SJCRH30 (cell line): ENCODE measurements around the gene ZEB2. TPM values are rescaled to one million over a fixed set of nuclear protein-coding genes. Genes with fewer than 3 reads are reported as not detected.
A peak's percentile ranks its signal among the peaks of the same experiment; 100 is the strongest.

Experiments used
- DNase-seq, 2 experiments: peaks; one replicate each; pipeline ENCODE4 v3.0.0-alpha.2; 2015 to 2020
- H3K27ac ChIP-seq: fragments of 250-450 bp; sonication (Bioruptor Pico); 2 replicates; pipeline ENCODE4 v1.5.1; 2020; ENCODE audit warnings: mild to moderate bottlenecking, moderate library complexity
- H3K27me3 ChIP-seq: fragments of 250-450 bp; sonication (Bioruptor Pico); 2 replicates; pipeline ENCODE4 v1.5.1; 2020; ENCODE audit warnings: mild to moderate bottlenecking, moderate library complexity
- H3K36me3 ChIP-seq: fragments of 250-450 bp; sonication (Bioruptor Pico); 2 replicates; pipeline ENCODE4 v1.5.1; 2020; ENCODE audit warnings: mild to moderate bottlenecking, moderate library complexity
- H3K4me1 ChIP-seq: fragments of 250-450 bp; sonication (Bioruptor Pico); 2 replicates; pipeline ENCODE4 v1.5.1; 2020; ENCODE audit warnings: mild to moderate bottlenecking, moderate library complexity
- H3K4me3 ChIP-seq: fragments of 250-450 bp; sonication (Bioruptor Pico); 2 replicates; pipeline ENCODE4 v1.5.1; 2020; ENCODE audit warnings: mild to moderate bottlenecking, moderate library complexity
- H3K9me3 ChIP-seq: fragments of 250-450 bp; sonication (Bioruptor Pico); replicated peaks from 2 replicates; pipeline ENCODE4 v1.5.1; 2020; ENCODE audit warnings: mild to moderate bottlenecking, moderate library complexity
- total RNA-seq: library from RNA; depleted of rRNA; stranded (reverse); fragments of >200 nt; shearing (Covaris generic); gene quantifications from 2 replicates; pipeline ENCODE4 v1.2.3, GENCODE V29; 2014

Gene ZEB2
- total RNA-seq, 1 experiment from 2014 or later: 69.1 TPM

DNA sequence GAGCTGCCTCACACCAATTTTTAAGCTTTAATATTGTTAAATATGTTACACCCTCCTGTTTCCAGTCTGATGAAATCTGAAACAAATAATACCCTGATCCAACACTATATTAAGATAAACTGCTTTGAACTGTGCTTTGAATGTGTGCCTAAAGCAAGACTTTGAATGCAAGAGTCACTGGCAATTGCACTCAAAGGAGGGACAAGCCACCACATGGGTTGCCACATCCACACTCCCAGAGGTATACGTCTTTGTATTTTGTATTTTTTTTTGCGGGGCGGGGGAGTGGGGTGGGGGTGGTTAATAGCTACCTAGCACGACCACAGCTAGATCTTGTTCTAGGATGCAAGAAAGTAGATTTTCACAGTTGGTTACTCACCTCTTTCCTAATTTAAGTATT, 1.8 kb upstream of the ZEB2 start:
- H3K4me3 ChIP-seq: no peak overlapping the region
- no peaks in the 10 kb centered on the region for H3K36me3 ChIP-seq
- no peak overlapping the region for H3K27ac ChIP-seq
- H3K9me3 ChIP-seq: no peaks in the 10 kb centered on the region
- peaks cover 5% of the 10 kb centered on the region; the same call in 1 of the 2 replicates for H3K4me1 ChIP-seq
- H3K27me3 ChIP-seq: no peaks in the 10 kb centered on the region
- DNase-seq: no peak

DNA sequence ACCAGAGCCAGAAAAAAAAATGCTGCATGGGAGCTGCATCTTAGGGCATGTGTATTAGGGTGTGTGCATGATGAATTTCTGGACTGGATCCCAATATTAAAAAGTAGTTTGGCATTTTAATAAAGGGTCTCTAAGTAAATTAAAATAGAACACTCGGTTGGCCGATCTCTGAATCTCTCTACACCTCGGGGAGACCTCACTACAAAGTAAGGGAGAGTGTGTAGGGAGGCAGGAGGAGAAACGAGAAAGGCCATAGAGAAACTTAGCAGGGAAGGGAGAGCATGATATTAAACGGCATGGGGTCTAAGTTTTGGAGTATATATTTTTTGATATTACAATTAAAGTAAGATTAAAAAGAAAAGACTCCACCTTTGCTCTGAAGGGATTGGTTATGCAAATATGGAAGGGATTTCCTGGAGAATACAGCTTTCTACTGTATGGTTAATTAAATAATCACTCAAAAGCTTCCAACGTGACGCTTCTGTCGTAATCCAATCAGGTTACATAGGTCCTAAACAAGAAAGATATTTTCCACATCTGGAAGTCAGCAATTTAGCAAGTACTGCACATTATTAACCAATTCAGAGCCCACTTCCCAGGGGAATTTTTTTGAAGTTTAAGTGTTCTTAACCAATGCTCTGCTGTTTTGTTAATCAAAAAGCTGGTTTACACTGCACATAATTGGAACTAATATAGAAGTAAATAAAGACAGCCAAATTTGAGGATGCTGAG, 1.0 kb upstream of the ZEB2 start:
- Histone ChIP-seq H3K4me3 (peak overlapping the region; percentile 43), H3K36me3 (no peaks in the 10 kb centered on the region), H3K9me3 (no peaks in the 10 kb centered on the region), H3K27ac (no peak overlapping the region), H3K27me3 (no peaks in the 10 kb centered on the region), H3K4me1 (peaks cover 5% of the 10 kb centered on the region; the same call in 1 of the 2 replicates)
- peak in 1 of 2 experiments; percentile 27 for DNase-seq

DNA sequence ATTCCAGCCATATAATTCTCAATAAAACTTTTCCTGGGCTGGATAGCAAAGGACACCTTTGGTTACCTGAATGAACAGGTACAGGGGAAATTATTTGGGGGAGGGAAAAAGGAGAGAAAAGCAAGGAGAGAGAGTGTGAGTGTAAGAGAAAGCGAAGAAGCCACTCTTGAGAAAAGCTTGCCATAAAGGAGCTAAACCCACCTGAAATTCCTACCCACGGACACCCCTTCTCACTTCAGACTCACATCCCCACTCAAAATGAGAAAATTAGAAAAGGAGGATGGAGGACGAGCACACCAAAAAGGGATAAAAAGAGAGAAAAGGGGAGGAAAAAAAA, 354 bp downstream of the ZEB2 start:
- no peaks in the 10 kb centered on the region for H3K9me3 ChIP-seq
- H3K27ac ChIP-seq: peak overlapping the region; percentile 32
- peak overlapping the region; percentile 99 for H3K4me3 ChIP-seq
- H3K4me1 ChIP-seq: no peaks in the 10 kb centered on the region
- H3K27me3 ChIP-seq: no peaks in the 10 kb centered on the region
- H3K36me3 ChIP-seq: 0 out of 2 replicates have a peak, but pooled peaks cover 1% of the 10 kb centered on the region
- DNase-seq: no peak

DNA sequence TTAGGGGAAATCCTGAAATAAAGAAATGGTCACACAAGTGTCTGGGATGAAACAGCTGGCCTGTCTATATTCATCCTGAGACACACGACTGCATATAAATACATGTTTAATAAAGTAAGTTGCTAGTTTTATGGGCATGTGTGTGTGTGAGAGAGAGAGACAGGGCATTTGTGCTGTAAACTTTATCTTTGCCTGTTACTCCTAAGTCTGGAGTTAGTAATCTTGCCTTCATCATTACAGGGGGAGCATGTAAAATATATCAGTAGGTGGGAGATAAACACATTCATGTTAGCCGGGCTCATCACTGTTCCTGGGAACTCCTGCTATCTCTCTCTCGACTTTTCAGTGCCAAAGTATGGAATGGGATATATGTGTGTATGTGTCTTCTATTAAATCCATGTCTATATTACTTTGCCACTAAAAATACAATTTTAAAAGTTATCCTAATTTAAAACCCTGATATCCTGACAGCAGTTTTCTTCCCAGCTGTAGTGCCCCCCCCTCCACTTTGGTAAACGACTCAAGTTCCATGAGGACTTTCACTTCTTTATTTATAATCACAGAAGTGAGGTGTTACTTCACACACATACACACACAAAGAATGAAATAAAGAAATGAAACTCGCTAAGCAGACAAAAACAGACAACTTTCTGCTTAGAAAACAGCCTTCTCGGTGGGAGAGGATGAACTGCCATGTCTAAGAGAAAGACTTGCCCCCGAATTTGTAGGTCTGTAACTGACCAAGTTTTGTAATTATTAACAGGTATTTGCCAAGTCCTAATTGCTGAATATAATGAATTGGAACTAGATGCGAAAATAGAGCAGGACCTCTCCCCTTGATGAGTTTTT, 947 bp downstream of the ZEB2 start:
- peak overlapping the region; percentile 96 for H3K27ac ChIP-seq

DNA sequence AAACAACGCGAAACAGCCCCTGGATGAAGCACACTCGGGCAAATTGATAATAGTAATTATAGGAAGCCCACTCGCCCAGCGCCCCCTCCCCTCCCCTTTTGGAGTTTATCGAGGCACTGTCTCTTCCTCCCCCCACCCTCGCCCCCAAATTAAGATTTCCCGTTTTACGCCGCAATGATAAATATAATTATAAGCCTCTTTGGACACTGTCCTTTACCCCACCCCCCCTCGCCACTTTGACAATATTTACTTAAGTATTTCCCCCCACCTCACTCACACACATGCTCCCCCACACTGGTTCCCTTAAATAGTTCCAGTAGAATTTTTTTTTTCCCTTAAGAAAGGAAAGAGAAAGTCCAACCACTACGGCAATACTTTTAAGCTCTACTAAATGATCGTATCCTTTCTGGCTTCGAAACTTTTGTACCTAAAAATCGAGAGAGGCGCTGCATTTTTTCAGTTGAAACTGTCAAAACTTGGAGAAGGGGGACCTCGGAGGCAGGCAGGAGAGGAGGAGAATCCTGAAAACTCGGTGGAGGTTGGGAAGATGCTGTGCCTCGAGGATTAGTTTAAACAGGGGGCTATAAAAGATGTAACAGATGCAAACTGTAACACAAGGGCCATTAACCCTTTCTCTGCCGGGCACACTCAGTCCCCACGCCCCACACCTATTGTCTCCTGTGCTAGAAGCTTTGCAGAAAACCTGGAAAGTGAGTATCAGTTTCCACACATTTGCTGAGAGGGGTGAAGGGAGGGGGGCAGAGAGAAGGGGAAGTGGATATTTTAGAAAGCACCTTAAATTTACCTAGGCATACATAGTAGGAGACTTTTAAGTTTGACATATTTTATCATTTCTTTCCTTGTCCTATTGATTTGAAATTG, 1.8 kb downstream of the ZEB2 start:
- Histone ChIP-seq H3K4me3 (peak overlapping the region; percentile 99), H3K9me3 (no peaks in the 10 kb centered on the region), H3K27me3 (no peaks in the 10 kb centered on the region), H3K36me3 (0 out of 2 replicates have a peak, but pooled peaks cover 6% of the 10 kb centered on the region), H3K27ac (peak overlapping the region; percentile 96), H3K4me1 (no peaks in the 10 kb centered on the region)
- peak; percentile 66 to 83 for DNase-seq

More for the DNA sequence above, 947 bp downstream of the ZEB2 start:
- H3K27me3 ChIP-seq: no peaks in the 10 kb centered on the region
- H3K36me3 ChIP-seq: 0 out of 2 replicates have a peak, but pooled peaks cover 6% of the 10 kb centered on the region
- H3K4me1 ChIP-seq: no peaks in the 10 kb centered on the region
- H3K9me3 ChIP-seq: no peaks in the 10 kb centered on the region
- H3K4me3 ChIP-seq: peak overlapping the region; percentile 99
- peak in 1 of 2 experiments; percentile 35 for DNase-seq

DNA sequence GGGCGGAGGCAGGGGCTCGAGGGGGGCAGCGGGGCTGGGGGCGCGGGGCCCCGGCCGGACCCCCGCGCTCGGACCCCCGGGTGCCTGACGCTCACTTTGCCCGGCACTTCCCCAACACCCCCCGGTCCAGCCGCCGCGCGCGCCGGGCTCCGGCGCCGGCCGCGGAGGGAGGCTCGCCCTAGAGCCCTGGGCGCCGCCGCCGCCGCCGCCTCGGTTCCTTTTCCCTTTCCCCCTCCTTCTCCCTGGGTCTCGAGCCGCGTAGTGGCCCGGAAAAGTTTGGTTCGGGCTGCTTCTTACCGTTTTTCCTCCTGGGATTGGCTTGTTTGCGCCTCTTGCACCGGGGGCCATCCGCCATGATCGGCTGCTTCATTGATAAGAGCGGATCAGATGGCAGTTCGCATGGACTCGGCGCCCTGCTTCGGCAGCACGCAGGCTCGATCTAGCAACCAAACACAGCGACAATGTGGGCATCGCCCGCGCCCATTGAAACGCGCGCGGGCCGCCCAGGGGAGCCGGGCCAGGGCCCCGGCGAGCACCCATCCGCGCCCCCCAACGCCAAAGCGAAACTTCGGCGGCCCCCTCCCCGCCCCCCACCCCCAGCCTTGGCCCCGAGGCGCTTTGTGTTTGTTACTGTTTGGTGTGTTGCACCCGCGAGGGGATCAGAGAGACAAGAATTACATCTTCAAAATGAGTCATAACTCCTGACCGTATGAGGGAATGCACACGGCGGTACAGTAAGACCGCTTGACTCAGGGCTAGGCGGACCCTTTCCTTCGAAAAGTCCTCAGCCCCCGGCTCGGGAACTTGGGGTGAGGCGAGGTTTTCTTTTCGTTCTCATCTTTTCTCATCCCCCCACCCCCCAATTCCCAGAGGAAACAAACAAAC, 2.7 kb downstream of the ZEB2 start:
- H3K36me3 ChIP-seq: 0 out of 2 replicates have a peak, but pooled peaks cover 6% of the 10 kb centered on the region
- DNase-seq: peak; percentile 75 to 84
- H3K27ac ChIP-seq: peak overlapping the region; percentile 96
- H3K27me3 ChIP-seq: no peaks in the 10 kb centered on the region
- H3K9me3 ChIP-seq: no peaks in the 10 kb centered on the region
- H3K4me3 ChIP-seq: peak overlapping the region; percentile 99
- H3K4me1 ChIP-seq: no peaks in the 10 kb centered on the region

DNA sequence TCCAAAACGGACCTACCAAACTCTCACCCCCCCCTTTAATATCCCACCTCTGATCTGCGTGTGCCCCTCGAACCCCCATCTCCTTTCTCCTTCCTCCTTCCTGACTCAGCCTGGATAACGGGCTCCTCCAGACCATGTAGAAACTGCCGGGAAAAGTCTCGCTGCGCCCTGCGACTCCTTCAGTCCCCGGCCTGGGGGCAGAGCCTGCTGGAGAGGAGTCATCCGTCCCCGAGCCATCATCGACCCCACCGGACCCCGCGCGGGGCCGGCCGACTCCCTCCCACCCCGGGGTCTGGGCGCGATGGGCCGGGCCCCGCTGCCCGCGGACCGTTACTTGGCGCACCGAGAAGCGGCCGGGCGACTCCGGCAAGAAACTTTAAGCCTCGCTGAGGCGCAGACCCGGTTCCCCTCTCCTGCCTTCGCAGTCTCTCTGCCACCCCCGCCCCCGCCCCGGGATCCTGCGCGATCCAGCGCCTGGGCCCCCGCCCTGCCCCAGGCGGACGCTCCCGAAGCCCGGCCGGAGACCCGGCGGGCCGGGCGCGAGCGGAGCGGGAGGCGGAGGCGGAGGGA, 3.4 kb downstream of the ZEB2 start:
- Histone ChIP-seq H3K27me3 (no peaks in the 10 kb centered on the region), H3K4me3 (peak overlapping the region; percentile 99)
- peak; percentile 51 to 66 for DNase-seq

DNA sequence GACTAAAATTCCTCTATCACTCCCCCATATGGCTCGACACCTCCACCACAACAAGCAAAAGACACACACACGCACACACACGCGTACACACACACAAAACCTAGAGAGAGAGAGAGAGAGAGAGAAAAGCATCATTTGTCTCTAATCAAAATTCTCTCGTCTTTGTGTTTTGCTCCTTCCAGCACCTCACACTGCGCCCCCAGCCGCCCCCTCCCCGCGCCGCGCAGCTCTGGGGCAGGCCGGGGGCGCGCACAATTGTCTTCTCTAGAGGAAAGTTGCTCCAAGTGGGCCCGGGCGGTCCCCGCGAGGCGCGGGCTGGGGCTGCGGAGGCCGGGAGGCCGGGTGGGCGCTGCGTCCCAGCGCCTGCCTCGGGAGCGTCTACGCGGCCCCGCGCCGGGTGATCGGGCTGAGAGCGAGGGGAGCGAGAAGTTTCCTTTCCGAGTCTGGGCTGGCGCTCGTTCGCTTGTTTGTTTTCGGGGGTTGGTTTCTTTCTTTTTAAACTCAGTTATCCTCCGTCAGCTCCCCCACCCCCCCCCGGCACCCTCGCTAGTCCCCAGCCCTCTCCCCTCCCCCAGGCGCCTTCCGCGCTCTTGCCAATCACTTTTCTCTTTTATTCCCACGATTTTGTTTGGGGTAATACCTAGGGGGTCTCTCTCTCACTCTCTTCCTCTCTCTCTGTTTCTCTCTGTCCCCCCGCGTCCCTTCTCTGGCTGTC, 4.1 kb downstream of the ZEB2 start:
- Histone ChIP-seq H3K4me3 (peak overlapping the region; percentile 99), H3K4me1 (peaks cover 8% of the 10 kb centered on the region), H3K36me3 (0 out of 2 replicates have a peak, but pooled peaks cover 12% of the 10 kb centered on the region), H3K9me3 (no peaks in the 10 kb centered on the region), H3K27me3 (no peaks in the 10 kb centered on the region), H3K27ac (peak overlapping the region; percentile 92)
- DNase-seq: peak; percentile 54 to 67

More for the DNA sequence above, 3.4 kb downstream of the ZEB2 start:
- no peaks in the 10 kb centered on the region for H3K9me3 ChIP-seq
- H3K4me1 ChIP-seq: peaks cover 2% of the 10 kb centered on the region
- peak overlapping the region; percentile 92 for H3K27ac ChIP-seq
- H3K36me3 ChIP-seq: 0 out of 2 replicates have a peak, but pooled peaks cover 6% of the 10 kb centered on the region

DNA sequence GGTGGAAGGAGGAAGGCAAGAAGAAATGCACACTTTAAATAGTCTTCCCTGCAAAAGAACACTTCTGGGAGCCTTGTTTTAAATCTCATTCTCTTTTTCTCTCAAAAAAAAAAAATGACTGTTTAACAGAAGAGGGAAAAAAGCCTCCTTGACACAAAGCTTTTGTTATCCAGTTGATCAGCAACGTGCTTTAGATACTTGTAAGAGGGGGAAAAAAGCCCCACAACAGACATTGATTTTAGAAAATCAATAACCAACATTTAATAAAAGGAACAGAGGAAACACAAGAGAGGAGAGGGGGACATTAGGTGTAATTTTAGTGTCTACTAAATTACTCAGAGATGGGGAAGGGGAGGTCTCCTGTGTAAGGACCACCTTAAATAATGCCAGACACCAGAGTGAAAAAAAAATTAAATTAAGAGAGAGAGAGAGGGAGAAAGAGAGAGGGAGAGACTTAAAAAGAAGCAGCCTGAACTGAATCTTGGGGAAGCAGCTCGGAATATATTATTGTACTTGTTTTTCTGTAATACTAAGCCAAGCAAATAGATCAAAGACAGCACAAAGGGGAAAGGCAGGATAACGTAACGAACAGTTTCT, 4.7 kb downstream of the ZEB2 start:
- H3K36me3 ChIP-seq: 0 out of 2 replicates have a peak, but pooled peaks cover 12% of the 10 kb centered on the region
- peak overlapping the region; percentile 92; the same call in 1 of the 2 replicates for H3K27ac ChIP-seq
- DNase-seq: no peak
- peaks cover 8% of the 10 kb centered on the region for H3K4me1 ChIP-seq
- no peaks in the 10 kb centered on the region for H3K27me3 ChIP-seq
- H3K4me3 ChIP-seq: peak overlapping the region; percentile 99
- no peaks in the 10 kb centered on the region for H3K9me3 ChIP-seq

DNA sequence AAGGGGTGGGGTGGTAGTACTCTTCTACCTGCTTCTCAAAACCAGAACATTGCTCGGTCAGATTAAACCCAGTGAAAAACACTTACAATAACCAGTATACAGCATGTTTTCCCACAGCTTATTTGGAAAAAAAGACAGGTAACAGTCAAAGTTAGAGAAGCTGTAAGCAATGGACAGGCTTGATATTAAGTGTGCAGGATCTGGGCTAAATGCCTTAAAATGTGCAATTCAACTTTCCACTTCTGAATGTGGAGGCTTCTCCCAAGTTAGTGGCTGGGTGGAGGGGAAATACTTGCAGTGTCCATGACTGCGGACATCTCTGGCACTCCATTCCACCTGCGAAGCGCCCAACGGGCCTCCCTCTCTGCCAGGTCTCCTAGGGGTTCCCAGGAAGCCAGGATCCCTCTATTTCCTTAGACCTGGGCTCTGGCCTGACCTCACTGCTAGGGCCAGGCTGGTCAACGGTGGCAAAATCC, 5.3 kb downstream of the ZEB2 start:
- Histone ChIP-seq H3K4me3 (no peak overlapping the region), H3K36me3 (peaks cover 12% of the 10 kb centered on the region; the same call in 1 of the 2 replicates), H3K27me3 (no peaks in the 10 kb centered on the region), H3K27ac (no peak overlapping the region), H3K4me1 (peaks cover 11% of the 10 kb centered on the region), H3K9me3 (no peaks in the 10 kb centered on the region)
- DNase-seq: no peak

DNA sequence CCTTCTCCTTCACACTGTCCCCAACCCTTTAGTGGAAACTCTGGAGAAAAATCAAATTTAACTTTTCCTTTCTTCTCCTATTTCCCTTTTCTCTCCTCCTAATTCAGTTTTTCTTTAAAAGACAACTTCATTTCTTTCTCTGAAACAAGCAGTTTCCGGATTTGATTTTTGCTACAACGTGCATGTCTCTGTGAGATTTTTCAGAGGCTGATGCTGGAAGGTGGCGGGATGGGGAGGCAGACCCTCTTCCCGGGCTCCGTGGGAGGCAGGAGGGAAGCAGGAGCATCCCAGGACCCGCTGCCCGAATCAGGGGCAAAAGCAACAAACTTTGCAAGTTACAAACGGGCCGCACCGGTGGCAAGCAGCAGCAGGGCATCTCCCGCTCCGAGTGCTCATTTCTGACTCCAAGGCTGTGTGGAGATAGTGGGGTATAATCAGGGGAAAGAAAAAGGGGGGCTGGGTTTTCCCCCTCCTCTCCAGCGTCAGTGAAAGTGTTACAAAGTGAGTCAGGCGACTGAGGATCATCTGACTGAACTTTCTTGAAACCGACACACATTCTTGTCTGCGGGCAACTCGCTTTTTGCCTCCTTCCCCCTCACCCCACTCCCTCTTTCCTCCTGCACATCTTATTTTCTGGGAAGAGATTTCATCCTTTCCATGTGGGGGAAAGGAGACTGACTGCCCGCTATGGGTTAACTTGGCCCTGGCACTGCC, 6.4 kb downstream of the ZEB2 start:
- DNase-seq: no peak
- peaks cover 20% of the 10 kb centered on the region for H3K4me1 ChIP-seq

DNA sequence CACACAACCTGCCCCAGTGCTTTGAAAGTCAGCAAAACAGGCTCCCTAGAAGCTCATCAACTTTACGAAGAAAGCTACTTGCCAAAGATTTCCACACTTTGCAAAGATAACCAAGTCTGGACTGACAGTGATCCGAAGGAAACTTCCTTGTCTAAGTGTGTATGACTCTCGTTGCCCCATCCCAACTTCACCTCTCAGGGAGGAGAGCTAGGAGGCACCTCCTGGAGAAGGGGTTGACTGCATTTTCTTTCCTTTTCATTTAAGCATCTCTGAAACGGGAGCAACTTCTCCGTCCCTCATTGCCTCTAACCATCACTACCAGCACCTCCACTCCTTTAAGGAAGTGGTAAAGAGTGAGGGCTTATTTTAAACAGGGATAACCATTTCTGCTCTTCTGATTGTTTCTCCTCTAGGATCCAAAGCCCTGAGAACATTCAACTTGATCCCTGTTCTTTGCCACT, 7.0 kb downstream of the ZEB2 start:
- Histone ChIP-seq H3K4me3 (no peak overlapping the region), H3K4me1 (peaks cover 20% of the 10 kb centered on the region), H3K27ac (no peak overlapping the region), H3K27me3 (no peaks in the 10 kb centered on the region), H3K36me3 (peaks cover 16% of the 10 kb centered on the region), H3K9me3 (no peaks in the 10 kb centered on the region)
- DNase-seq: no peak

More for the DNA sequence above, 6.4 kb downstream of the ZEB2 start:
- H3K36me3 ChIP-seq: peaks cover 16% of the 10 kb centered on the region
- H3K27me3 ChIP-seq: no peaks in the 10 kb centered on the region
- H3K4me3 ChIP-seq: no peak overlapping the region
- H3K9me3 ChIP-seq: no peaks in the 10 kb centered on the region
- no peak overlapping the region for H3K27ac ChIP-seq
